Superior temporal gyrus (tissue), 1 donor: ENCODE results near the gene MAP3K4.

Source experiments
- DNase-seq: peaks from one replicate; pipeline ENCODE4 v3.0.0-alpha.2; 2016; ENCODE audit errors: extremely low spot score

MAP3K4 gene

GRCh38 chr6:161080263-161080970 is 88.8 kb downstream of the MAP3K4 start:
- no peak for DNase-seq

DNA sequence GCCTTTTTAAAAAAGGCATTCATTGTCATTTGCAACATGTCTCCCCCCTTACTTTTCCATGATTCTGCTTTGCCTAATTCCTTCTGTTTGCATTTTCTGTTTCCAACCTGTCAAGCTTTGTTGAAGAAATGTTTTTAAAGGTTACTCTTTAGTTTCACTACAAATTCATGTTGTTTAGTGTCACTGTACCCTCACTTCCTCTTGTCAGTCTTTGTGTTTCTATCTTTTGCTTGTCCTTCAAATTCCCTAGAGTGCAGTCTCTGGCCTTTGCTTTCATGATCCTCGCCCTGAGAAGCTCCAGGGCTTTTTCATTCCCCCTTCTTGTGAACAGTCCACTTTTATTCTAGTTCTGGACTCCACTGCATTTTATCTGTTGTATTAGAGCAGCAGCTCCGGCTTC is 90.6 kb downstream of the MAP3K4 start:
- no peak for DNase-seq

DNA sequence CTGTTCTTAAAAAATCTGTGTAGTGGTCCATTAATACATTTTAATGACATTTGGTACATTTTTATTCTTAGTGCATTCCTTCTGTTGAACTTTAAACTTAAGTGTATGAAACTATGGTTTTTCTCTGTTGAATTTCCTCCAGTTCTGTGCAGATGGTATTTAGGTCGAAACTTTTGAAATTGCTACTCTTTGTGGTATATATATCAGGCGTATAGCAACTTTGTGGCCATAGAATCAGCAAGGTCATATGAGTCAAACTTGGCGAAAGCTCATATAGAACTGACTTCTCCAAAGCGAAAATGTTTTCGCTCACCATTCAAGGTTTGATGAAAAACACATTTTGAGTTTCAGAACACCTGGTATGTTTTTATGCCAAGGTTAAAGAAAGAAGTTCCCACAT is 93.7 kb downstream of the MAP3K4 start:
- DNase-seq, result no peak

- no peak for DNase-seq
Observed at GRCh38 chr6:161088676-161089328, 97.2 kb downstream of the MAP3K4 start.

DNA sequence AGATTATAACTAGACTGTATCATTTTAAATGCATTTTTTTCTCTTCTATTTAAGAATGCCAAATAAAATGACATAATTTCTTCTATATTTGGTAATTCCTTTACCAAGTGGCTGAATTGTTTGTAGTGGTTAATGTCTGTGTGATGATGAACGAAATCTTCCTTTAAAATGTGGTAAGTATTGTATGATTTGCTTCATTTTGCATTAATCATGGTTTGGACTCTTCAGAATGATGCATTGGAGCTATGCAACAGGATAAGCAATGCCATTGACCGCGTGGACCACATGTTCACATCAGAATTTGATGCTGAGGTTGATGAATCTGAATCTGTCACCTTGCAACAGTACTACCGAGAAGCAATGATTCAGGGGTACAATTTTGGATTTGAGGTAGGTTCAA is 99.6 kb downstream of the MAP3K4 start:
- no peak for DNase-seq

- no peak for DNase-seq
Observed at GRCh38 chr6:161091972-161092701, 100.6 kb downstream of the MAP3K4 start.

DNA sequence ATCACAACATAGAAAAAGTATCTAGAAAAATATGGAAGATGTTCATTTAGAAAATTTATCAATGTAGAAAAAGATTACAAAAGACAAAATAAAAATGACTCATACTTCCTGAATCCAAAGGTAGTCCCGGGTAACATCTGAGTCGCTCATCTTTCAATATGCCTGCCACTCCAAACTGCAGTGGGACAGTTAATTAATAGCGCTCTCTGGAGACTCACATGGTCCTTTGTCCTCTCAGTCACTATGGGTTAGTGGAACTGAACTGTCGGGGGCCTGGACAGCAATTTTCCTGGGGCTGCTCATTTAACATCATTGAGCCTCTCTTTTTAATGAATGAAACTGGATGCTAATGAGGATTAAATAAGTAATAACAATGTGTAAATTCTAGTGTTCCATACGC is 103.4 kb downstream of the MAP3K4 start:
- no peak for DNase-seq

DNA sequence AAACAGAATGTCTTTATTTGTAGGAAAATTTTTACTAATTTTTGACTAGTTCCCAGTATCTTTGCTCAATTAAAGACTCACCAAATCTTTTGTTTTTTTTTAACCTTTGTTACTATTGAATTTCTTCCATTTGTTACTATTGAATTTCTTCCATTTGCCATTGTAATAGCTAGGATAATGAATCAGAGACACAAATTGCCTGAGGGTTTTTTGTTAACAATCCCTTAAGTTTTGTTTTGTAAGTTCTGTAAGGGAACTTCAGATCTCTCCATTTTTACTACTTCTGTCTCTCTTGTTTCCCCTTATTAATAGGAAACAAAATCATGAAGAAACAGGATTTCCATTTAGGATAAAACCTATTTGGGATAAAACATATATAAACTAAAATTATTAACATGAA is 104.3 kb downstream of the MAP3K4 start:
- DNase-seq, result no peak

DNA sequence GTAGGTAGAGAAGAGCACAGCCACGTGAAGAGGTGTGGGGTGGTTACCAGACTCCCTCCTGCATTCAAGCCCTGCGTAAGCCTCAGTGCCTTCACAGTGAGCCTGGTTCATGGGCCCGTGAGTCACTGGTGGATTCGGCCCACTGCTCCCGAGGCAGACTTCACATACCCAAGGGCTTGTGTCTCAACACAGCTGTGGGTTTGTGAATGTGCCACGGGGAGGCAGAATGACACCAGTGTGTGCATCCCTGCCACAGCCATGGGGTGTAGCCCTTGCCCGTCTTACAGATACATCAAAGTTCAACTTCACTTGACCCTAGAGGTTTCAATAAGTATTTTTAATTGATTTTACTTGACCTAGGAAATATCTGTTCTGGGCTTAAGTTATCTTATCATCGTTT is 108.5 kb downstream of the MAP3K4 start:
- DNase-seq, result peak; percentile 81

- DNase-seq, result peak; percentile 58
Observed at GRCh38 chr6:161101517-161101916, 109.9 kb downstream of the MAP3K4 start.

DNA sequence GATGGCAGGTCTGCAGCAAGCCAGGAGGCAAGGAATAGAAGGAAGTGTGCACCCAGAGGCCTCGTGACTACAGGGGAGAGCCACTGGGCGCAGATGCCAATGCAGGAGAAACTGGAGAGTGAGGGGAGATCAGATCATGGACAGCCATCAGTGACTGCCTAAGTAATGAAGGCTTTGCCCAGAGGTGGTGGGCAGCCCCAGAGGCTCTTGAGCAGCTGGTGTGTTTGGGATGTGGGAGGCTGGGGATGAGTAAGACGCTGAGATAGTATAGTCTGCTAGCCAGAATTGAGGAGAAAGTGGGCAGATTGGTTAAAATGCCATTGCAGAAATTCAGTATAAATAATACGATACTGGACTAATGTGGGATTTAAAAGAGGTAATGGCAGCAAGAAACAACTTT is 111.9 kb downstream of the MAP3K4 start:
- DNase-seq, result peak; percentile 39

- no peak for DNase-seq
Observed at GRCh38 chr6:161104966-161105365, 113.4 kb downstream of the MAP3K4 start.

GRCh38 chr6:161105408-161105807 is 113.8 kb downstream of the MAP3K4 start:
- no peak for DNase-seq

DNA sequence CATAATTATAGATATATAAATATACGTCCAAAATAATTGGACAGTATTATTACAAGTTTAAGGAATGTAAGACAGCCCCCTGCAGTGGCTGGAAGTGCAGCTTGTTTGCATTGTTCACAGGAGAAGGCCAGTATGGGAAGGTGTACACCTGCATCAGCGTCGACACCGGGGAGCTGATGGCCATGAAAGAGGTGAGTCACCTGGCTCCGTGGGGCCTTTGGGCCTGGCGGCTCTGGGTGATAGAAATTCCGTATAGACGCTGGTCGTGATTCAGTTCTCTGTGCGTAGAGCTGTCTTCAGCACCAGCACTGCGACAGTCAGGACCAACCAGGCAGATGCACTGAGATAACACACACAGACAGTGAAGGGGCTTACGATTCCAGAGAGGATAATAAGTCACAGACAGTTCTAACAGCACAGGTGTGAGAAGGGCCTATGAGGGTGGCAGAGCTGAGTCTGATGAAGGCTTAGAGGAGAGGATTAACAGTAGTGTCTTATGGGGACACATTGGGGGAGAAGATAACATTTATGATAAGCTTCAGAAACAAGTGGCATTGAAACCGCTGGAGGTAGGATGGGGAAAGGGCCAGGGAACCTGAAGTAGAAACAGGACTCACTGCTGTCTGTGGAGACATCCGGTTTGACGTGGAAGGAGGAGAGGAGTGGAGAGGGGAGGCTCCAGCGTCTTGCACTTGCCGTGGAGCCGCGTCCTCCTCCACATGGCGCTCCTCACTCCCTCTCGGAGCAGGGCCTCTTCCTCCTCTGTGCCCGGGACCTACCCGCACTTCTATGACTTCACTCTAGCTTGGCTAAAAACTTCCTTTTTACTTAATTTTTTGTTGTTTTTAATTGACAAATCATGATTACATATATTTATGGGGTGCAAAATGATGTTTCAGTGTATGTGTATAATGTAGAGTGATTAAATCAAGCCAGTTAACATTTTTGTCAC is 116.5 kb downstream of the MAP3K4 start:
- DNase-seq, result no peak

DNA sequence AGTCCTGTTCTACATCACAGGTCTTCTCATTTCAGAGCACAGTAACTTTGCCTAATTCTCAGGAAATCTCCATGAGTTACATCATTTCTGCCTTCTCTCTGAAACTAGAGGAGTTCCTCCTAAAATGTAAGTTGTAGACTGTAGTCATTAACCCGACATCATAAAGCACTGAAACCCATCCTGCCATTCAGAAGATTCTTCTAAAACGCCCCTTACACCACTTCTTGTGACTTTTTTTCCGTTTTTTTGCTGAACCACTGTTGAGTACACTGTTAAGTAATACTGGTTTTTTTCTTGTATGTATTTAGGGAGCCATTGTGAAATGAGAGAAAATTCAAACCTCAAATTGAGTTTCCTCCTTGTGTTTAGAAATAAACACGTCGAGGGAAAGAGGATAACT is 117.3 kb downstream of the MAP3K4 start:
- no peak for DNase-seq

- no peak for DNase-seq
Observed at GRCh38 chr6:161109366-161109765, 117.8 kb downstream of the MAP3K4 start.

- peak; percentile 44 for DNase-seq
Observed at GRCh38 chr6:161110028-161110779, 118.6 kb downstream of the MAP3K4 start.

GRCh38 chr6:161111261-161111660 is 119.7 kb downstream of the MAP3K4 start:
- DNase-seq, result no peak

DNA sequence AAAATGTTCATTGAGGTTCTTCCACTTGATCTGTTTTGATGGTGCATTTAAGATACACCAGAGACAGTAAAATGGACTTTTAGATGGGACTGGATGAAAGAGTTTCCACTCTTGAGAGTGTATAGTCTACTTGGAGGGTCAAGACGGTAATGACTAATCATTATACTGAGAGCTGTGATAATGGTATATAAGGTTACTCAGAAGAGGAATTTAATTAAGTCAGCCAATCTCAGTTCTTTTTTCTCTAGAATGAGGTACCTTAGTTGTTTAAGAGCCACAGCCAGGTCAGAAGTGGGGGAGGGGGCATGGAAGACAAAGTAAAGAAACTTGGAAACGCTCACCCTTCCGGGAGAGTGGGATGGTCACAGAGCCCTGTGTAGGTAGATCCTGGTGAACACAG is 123.9 kb downstream of the MAP3K4 start:
- DNase-seq, result no peak

DNA sequence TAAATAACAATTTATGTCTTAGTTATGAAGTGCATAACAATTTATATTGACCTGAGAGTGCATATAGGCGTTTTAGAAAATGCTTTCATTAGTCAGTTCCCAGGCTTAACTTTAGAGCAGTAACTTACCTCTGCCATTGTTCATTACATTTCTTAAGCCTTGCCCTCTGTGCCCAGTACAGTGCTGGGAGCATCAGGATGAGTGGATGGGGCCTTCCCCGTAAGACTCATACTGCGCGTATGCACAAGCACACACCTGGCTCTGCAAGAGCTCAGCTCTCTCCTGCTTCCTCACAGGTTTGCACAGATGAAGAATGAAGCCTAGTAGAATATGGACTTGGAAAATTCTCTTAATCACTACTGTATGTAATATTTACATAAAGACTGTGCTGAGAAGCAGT is 125.0 kb downstream of the MAP3K4 start:
- DNase-seq, result no peak

GRCh38 chr6:161117308-161117707 is 125.7 kb downstream of the MAP3K4 start:
- DNase-seq, result no peak
